CD4-positive, alpha-beta T cell treated with Interleukin-17A for 4 hours (primary cell): ENCODE measurements around the gene CFAP61.

ENCODE experiments used
- DNase-seq: peaks from one replicate; pipeline ENCODE4 v3.0.0-alpha.2; 2020; ENCODE audit warnings: mixed read lengths

Gene CFAP61

GRCh38 chr20:20369250-20370093, 317.1 kb downstream of the CFAP61 start:
- DNase-seq: no peak

GRCh38 chr20:20370094-20370575, 317.8 kb downstream of the CFAP61 start:
- no peak for DNase-seq

DNA sequence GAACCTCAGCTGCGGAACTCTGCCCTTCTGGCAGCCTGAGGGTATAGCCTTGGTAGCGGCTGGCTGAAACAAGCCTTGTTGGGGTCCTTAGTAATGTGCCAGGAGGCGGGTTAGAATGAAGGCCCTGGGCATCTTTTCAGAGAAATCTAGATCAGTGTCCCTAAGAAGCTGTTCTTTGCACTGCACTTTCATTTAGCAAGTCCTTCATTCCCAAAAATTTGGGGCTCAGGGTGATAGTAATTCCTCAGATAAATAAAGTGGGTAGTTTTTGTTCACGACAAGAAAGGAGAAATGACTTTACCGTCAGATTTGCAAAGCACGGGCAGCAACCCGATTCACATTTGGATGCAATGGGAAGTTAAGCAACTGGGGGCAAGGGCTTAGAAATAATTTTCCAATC, 318.8 kb downstream of the CFAP61 start:
- DNase-seq: no peak

DNA sequence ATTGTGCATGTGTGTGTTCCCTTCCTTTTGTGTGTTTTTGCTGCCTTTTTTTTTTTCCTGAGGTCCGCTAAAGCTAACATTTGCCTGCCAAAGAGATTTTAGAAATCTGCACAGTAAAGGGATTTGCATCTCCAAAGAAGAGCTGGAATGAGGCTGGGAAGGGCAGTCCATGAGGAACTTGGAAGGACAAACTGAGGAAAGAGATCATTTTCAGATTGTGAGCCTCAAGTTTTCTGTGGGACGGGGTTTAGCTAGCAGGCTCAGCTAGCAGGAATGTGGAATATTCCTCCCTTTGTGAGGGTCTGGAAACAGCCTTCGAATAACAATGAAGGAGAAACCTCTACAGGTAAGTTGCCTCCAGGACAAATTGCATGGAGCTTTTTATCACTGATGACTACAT, 319.3 kb downstream of the CFAP61 start:
- DNase-seq: no peak

DNA sequence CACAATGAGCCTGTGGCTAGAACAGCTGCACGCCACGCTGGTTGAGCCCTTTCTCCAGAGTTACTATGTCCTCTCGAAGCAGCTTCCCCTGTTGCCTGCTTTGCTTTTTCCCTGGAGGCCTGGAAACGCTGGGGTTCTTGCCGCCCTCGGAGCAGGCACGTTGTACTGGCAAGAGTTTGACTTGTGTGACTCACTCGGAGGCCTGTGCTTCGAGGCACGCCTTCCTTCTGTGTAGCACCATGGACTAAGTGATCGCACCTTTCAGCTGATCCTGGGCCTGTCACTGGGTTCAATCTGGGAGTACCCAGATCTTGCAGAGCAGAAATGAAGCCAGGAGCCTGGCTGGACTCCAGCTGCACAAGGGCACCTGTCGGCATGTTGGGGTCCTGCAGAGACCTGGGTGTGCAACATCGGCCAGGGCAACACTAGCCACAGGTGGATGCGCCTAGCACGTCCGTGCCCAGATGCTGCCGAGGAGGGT, 320.8 kb downstream of the CFAP61 start:
- DNase-seq: no peak

GRCh38 chr20:20375862-20376261, 323.5 kb downstream of the CFAP61 start:
- no peak for DNase-seq

DNA sequence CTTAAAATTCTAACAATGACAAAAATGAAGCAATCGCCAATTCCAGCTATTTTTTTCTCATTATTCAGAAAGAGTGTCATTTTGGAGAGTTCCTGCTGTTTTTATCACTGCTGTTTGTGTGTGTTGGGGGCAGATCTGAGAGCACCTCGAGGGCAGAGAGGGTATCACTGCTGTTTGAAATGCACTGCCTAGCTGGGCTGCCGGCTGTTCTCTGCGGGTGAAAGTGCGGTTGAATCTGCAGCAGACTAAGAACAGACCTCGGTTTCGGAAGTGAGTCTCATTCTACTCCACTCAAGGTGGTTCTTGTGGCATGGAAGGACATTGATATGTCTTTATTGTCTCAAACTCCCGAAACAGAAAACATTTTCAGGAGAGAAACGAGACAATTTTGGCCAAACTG, 333.9 kb downstream of the CFAP61 start:
- no peak for DNase-seq

DNA sequence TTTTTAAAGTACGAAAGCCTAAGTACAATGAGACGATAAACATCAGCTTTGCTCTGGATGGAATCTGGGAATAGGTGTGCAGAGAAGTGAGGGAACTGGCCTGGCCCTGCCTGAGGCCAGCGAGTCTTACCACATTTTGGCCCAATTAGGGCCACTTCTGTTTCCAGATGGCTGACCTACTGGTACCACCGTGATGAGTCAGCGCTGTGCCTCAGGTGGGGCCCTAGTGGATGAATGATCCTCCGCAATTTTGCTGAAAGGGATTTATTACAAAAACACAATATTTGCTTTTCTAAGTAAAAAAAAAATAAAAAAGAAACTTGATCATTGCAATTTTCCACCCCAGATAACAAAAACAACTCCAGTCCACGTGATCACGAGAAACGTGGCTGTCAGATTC, 338.1 kb downstream of the CFAP61 start:
- DNase-seq: no peak

DNA sequence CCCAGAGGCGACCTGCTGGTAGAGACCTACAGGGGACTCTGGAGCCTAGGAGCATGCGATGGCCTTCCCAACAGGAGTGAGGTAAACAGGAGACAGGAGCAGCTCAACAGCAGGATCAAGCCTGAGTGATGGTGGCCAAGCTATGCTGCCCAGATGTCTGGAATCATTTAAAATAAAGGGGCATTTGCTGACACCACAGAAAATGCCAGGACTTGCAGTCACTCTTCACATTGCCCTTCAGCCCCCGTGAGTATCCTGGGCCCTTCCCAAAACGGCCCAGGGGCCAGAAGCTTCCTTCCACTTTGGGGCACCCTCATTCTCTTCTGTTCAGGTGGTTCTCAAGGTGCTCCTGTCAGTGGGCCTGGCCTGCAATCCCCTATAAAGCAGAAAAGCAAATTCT, 338.8 kb downstream of the CFAP61 start:
- DNase-seq: no peak

DNA sequence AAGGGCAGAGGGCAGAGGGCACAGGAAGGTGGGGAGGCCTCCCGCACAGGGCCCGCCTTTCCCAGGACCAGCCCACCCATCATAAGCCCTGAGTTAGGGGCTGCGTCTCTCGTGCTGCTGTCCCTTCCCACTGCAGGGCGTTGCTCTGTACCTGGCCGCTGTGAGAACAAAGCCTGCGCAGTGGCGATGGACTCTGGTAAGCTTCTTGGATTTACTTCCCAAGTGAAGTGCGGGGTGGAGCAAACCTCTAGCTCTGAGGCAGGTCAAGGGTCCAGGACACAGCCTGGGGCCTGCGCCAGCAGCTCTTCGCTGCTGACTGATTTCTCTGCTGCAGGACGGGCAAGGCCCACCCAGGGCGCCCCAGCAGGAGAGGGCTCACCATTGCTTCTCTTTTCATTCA, 339.4 kb downstream of the CFAP61 start:
- no peak for DNase-seq

- DNase-seq: no peak
Measured at GRCh38 chr20:20393207-20394120, 341.1 kb downstream of the CFAP61 start.

DNA sequence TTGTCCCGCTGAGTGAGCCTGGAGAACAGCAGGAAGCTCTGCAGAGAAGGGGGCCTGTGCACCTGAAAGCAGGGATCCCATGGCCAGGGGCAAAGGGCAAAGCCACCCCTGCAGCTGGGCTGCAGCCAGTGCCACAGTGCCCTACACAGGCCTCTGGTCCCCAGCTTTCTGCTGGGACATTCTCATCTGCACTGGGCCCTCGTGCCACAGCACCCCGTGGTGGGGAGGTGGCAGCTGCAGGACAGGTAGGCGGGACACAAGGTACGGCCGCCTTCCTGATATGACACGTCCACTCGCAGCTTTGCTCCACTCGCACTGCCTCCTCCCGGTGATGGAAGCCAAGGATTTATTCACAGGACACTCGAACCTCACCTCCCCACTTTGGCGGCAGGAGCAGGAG, 342.8 kb downstream of the CFAP61 start:
- no peak for DNase-seq

GRCh38 chr20:20395903-20396568, 343.7 kb downstream of the CFAP61 start:
- no peak for DNase-seq

GRCh38 chr20:20396794-20397193, 344.5 kb downstream of the CFAP61 start:
- DNase-seq: no peak

GRCh38 chr20:20398123-20398522, 345.8 kb downstream of the CFAP61 start:
- DNase-seq: no peak

DNA sequence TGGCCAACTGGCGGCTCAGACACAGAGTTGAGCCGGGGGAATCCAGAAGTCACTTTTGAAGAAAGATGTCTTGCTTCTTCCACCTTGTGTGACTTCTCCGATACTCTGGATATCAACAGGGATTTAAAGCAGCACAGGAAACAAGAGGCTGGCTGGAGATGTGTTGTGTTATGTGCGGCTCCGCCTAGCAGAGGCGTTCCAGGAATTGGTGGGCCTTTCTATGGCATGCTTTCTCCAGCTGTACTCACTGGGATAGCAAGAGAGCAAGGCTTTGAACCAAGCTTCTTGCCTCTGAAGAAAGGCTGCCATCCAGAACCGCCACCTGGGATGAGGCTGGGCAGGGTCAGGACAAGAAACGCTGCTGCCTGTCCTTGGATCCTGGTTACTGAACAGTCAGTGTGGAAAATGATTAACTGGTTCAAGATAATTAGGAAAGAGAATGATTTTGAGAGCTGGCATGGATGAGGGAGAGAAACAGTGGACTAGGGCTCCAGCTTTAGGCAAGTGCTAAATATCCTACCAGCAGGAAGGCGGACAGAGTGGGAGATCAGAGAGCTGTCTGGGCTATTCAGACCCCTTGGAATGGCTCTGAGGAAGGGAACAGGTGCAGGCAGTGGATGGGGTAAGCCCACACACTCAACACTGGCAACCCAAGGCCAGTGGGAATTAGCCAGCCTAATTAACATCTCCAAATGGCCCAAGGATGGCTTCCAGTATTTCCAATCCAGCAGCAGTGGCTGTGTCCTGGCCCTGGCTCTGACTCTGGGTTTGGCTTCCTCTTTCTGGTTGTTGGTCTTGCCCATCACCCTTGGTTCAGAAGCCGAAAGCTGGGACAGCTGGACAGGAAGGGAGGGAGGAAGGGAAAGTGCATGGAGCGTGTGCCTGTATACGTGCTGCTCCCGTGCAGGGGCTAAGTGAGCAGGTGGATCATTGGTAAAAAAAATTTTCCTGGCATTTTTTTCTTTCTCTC, 347.5 kb downstream of the CFAP61 start:
- DNase-seq: no peak

DNA sequence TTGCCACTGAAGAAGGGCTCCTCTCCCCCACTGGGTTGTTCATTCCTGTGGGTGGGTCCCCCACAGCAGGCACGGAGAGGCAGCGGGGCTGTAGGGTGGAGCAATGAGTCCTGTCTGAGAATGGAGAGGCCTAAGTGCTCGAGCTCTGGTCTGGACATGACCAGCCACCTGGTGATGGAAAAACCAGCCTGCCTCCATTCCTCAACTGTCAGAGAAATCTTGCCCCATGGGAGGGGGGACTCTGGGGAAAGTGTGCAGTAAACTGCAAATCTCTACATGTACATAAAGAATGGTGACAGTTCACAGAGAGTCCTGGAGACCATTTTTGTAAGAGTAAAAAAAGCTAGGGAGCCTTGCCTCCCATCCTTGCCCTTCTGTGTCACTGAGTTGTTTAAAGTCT, 349.7 kb downstream of the CFAP61 start:
- no peak for DNase-seq

- DNase-seq: no peak
Measured at GRCh38 chr20:20404633-20405032, 352.3 kb downstream of the CFAP61 start.

DNA sequence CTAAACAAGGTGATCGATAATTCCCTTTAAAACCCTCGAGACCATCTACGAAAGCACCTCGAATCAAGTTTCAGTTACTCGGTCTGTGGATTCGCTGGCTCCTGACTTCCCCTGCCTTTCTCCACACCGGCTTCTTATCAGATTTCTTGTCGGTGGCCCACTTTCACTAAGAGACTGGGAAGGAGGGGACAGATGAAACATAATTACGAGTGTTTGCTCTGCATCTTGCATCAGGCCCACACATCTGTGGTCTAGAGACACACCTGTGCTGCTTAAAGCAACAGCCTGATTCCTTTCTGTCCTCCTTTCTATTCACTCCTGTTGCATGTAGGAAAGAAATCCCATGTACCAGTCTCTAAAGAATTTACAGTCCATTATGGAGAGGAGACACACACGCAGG, 353.3 kb downstream of the CFAP61 start:
- no peak for DNase-seq

- DNase-seq: no peak
Measured at GRCh38 chr20:20406306-20406705, 354.0 kb downstream of the CFAP61 start.

DNA sequence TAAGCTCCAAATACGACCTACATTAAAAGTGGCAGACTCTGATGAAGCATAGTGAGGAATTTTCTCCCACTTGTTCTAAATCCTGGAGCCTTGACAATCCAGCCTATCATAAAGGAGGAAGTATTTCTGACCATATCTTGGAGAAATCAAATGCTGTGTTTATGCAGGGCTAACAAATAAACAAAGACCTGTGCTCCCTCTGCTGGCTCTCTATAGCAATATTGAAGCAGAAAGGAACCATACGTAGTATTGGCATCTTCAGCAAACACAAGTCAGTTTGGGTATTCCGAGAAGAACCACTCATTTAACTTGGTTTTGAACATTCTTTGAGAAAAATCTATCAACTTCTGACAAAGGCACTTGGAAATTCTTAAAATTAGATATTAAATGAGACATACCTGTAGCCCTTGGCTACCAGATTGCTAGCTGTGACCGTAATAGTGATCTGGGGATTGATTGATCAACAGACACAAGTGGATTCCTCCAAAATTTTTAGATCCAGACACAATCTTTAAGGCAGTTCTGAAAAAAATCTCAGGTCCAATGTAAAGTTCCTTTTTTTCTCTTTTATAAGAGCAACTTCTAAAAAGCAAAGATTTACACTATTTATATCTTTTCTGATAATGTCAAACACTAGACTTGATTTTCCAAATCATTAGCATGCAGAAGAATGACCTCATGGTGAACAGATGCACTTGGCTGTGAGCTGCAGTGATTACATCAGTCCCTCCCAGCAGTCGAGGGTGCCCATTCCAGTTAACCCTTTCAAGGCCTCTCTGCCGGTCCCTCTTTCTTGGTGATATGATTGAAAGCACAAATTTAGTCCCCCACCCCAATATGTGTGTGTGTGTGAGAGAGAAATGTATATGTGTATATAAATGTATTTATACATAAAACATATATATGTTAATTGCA, 355.8 kb downstream of the CFAP61 start:
- no peak for DNase-seq
